GM18526 (cell line): ENCODE data around the gene COBL.

Experiments used
- POLR2A ChIP-seq: IDR thresholded peaks from 3 replicates; pipeline ENCODE4 v1.6.1; 2011; ENCODE audit not compliant: insufficient read length; ENCODE audit errors: extremely low read depth

Gene COBL

DNA sequence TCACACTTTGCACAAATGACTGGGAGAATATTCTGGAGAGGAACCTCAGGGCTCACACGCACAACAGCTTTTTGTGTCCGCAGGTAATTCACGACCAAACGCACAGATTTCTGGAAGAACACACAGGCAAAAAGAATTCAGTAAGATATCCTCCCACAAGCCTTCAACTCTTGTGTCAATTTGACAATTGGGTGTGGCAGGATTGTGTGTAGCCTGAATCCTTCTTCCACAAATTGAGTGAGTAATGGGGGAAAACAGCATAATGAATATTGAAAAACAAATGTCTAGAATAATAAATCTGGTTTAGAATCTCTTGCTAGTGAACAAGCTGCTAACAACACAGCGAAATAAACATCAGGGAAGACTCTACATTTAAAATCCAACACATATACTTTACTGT is 125.6 kb downstream of the COBL start:
- TF ChIP-seq POLR2A: no peak

DNA sequence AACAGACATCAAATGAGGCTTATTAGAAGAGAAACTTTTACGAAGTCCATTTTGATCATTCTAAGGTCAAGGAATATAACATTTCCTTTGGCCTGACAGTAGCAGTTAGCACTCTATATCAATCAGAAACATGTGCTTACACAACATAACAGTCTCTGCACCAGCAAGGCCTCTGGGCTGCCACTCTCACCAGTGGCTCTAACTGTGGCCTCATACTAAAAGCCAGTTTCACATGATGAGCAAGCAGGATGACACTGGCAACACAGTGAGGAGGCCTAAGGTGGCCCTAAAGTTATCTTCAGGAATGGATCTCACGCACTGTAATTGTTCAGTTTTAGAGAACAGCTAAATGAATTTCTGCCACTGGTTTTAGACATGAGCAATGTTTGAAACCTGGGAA is 126.8 kb downstream of the COBL start:
- no peak for TF ChIP-seq POLR2A

DNA sequence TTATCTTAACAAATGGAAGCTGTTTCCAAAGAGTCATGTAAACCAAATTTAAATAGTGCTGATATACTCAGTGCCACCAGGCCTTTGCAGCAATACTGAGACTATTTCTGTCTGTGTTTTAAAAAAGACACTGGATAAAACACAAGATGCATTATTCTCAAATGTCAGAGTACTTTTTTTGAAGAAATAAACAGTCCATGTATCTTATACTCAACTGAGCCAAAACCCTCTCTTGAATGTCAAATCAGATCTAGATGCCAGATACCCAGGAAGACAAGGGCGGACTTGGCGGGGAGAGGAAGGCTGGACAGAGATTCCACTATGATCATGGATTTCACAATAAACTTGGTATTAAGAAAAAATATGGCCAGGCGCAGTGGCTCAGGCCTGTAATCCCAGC is 127.6 kb downstream of the COBL start:
- TF ChIP-seq POLR2A: no peak

DNA sequence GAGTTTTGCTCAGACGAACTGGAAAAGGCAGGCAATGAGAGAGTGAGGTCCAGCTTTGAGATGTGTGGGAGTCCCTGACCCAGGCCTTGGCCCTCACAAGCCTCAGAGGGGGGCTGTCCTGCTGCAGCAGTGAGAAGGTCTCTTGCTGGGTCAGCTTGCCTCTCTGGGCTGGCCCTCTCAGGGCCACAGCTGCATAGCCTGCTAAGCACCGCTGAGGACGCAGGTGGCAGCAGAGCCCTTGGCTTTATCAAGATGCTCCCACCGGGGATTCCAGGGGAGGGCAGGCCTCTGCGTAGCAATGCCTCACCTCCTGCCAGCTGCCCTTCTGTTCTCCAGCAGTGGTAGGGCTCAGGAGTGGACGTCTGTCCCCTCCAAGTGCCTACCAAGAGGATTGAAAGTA is 128.7 kb downstream of the COBL start:
- TF ChIP-seq POLR2A: no peak

DNA sequence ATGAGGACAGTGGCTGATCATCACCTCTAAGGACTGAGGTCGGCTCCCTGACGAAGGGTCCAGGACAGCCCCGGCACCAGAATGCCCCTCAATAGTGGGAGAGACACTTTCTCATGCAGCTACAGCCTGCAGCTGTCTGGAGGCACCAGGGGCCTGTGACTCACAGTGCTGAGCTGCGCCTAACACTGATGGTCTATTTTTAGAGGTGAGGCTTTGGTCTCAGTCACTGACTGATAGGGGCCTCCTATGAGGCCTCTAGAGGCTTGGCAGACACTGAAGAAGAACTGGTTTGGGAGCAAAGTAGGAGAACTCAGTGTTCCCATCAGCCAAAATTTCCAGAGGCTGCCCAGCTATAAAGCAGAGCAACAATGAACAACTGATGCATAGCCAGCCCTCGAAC is 130.1 kb downstream of the COBL start:
- no peak for TF ChIP-seq POLR2A

DNA sequence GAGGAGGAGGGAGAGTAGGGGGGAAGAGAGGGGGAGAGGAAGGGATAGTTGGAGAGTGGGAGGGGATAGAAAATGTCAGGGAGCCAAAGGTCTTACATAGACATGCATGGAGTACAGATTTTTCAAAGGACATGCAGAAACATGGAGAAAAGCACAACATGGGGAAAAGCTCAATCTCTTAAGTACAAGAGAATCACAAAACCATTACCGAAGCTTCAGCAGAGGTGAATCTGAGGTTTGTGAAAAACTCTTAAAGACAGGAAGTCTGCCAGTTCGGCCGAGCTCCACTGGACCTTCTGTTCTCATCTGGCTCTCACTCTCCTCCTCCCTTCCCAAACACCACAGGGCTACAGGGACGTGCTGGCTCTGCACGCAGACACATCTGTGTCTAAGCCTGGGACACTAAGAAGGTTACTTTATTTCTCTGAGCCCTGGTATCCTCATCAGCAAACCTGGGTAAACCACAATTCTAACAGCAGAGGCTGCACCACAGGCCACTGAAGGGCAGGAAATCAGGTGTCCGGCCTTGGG is 133.9 kb downstream of the COBL start:
- TF ChIP-seq POLR2A: no peak

DNA sequence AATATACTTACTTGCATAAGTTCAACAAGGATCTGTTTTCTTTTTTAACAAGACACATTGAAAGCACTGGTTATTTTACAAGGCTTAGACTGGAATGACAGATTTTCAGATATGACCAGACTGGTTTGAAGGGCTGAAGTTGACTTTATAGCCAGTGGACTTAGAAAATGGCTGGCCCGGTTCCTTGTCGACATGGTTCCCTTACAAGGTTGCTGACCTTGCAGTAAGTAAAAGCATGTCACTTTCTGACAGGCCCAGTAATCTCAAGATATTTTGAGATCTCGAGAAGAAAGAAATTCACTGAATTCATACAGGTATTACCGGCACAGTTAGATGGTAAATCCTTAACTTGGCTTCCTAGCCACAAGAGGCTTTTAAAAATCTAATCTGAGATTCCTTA is 136.5 kb downstream of the COBL start:
- TF ChIP-seq POLR2A: no peak

DNA sequence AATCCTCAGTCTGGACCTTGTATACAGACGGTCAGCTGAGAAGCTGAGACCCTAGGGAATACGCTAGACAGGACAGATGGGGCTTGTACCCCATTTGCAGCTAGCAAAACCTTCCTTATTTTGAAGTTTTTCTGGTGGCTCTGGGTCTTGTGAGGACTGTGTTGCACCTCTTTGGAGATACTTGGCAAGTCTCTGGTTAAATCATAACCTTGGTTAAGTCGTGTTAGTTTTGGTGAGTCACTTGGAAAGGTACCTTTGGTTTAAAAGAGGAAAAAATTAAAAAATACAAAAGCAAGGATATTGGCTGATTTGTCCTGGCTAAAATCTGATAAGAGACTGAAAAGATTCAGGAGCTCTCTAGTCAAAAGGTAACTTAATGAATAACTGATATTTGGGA is 140.6 kb downstream of the COBL start:
- TF ChIP-seq POLR2A: no peak

DNA sequence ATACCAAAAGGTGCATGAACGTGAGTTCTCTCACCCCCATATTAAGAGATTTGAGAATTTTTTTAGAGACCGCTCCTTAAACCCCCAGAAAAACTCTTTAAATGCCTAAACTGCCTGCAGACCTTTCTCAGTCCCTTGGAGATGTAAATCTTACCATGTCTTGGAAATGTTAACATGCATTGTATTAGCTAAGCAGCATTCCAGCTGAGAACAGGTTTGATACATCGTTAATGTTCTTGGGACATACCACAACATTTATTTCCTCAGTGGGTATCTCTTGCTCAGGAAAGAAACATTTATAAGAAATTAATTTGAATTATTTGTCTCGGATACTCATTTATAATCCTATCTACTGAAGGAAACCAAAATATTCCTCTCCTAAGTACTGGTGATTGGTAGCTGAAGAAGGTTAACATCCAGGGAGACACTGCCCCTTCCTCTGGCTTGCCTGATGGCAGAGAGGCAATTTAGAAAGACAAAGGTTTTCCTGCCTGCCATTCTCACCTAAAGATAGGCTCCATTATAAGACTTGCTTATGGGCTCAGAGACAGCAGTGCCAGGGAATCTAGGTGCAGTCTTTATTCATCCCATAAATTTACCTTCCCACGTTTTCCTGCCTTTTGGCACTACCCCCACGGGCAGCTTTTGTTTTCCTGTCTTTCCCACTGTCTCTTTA is 141.2 kb downstream of the COBL start:
- TF ChIP-seq POLR2A: no peak

DNA sequence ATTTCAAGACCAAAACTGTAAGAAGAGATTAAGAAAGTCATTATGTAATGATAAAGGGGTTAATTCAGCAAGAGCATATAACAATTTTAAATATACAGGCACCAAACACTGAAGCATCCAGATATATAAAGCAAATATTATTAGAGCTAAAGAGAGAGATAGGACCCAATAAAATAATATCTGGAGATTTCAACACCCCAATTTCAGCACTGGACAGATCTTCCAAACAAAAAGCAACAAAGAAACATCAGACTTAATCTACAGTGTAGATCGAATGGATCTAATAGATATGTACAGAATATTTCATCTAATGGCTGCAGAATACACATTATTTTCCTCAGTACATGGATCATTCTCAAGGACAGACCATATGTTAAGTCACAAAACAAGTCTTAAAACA is 151.3 kb downstream of the COBL start:
- TF ChIP-seq POLR2A: no peak

DNA sequence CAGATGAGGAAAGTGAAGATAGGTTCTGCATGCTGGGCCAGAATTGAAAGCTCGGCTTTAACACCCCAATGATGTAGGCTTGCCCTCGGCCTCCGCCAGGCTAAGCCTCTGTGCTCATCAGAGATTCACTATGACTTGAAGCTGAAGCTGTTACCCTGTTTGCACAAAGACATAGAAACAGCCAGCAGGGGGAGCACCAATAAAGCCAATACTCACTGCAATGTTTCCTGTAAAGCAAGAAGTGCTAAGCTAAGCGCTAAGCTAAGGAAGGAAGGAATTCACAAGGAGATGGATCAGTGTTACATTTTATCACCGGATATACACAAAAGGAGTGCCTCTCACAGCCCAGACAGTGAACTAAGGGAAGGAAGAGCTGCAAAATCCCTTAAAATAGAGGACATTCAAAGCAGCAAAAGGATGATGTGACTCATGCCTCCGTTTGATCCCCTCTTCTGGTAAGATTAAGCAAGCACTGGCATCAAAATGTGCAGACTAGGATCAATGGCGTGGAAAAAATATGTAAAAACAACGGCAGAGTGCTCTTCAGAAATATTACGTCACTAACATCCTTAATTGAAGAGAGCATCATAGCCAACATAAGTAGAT is 153.8 kb downstream of the COBL start:
- no peak for TF ChIP-seq POLR2A

DNA sequence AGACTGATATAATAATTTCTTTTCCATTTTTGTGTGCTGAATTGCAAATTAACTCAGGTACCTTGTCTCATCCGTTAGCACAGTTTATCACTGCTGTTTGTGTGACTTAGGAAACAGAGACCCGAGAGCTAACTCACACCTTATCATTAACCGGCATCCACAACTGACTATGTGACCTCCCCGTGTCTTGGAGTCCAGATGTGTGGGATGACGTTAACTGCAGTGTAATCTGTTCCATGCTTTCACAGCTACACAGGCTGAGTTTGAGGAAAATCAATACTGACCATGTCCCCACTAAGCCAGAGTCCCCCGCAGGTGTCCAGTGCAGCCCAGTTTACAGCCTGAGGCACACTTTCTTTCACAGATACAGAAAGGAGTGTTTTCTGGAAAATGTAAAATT is 154.7 kb downstream of the COBL start:
- TF ChIP-seq POLR2A: no peak

DNA sequence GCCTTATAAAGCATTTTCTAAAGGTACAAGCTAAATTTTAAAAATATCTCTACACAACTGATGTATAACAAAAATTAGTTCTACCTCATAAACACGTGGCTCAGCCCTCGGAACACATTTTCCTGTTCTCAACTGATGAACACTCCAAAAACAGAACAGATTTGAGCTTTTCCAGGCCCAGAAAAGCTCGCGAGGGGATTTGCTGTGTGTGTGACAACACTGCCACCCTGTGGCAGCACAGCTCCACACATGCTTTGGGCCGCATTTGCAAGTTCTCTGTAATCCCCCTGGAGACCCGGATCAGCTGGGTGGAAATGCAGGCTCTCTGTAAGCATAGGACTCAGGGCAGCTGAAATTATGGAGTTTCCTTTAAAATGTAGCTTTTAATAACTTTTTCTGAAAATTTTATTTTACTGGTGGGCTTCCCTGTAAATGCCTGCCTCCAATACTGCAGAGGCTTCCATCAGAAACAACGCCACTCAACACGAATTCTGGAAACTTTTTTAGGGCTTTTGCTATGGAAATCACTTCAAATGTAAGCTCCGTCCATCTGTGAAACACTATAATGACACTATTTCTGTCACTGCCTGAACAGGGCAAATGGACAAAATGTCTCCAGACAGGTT is 155.5 kb downstream of the COBL start:
- no peak for TF ChIP-seq POLR2A

DNA sequence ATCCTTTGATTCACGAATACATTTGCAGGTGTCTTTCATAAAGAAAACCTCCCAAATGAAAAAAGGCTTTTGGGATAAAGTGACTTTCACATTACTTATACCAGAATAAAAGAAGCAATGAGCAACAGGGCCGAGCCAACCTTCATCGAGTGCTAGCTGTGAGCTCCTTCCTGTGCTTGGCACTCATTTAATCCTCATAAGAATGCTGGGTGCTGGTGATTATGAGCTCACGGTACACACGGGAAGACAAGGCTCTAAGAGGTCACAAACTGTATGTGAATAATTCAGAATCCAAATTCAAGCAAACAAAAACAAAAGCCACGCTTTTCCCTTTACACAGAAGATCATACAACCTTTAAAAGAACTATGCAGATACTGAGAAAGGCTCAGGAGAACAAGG is 156.2 kb downstream of the COBL start:
- TF ChIP-seq POLR2A: no peak

DNA sequence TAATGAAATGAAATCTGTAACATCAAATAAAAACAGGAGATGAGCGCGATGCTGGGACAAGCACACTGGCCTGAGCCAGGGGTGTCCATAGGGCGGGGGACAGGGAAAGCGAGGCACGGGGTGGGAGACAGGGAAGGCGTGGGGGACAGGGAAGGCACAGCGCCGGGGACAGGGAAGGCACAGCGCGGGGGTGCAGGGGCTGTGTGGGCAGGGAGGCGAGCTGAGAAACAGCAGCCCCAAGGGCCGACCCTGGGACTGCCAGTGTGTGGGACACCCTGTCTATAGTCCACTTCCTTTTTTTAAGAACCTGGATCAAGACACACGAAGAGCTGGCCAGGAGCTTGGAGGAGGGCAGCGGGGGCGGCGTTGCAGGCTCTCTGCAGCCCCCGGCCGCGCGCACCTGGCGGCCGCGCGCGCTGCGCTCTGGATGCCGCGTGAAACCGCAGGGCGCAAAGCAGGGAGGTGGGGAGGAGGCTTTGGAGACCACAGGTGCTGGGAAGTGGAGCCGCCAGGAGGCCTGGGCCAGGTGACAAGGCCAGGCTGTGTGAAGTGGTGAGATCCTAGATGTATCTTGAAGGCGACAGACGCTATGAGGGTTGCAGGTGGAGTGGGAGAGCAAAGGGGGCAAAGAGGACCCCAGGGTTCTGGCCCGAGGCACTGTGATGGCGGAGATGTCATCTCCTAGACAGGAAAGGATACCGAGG is 157.7 kb downstream of the COBL start:
- no peak for TF ChIP-seq POLR2A

DNA sequence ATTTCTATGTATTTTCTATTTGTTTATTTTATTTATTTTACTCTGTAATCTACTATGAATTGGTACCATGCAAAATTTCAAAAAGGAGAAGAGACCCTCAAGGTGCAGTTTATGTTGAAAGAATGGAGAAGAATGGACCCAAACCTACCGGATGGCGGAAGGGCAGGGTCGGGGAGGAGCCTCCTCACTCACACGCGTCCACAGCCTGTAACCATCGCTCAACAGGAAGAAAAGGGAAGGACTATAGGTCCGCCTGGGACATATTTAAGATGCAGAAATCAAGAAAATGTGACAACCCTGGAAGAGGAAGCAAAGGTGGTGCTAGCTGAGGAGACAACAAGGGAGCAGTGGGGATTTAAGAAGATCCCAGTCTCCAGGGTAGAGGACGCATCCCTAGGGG is 158.4 kb downstream of the COBL start:
- no peak for TF ChIP-seq POLR2A
